Measurements from ENCODE around the gene NPPA. TPM values are rescaled to one million over a fixed set of nuclear protein-coding genes. Genes with fewer than 3 reads are reported as not detected.

NPPA gene
- total RNA-seq, 1 donor from 2014 or later, result not detected

DNA sequence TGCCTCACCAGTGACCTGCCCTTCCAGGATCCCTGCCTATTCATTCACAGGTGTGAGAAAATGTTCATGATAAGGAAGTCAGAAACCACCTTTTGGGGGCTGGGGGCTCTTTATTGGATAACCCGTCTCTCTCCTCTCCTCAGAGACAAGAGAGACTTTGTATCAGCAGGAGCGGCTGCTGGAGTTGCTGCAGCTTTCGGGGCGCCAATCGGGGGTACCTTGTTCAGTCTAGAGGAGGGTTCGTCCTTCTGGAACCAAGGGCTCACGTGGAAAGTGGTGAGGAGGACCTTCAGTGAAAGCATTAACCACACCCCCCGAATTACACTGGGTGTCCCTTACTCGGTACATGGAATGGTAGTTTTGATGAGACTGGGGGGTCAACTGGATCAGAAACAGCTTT is 20.6 kb downstream of the NPPA start:
- Mint-ChIP-seq H3K27me3 (ENCODE audit: low read depth) (no peaks in the 10 kb centered on the region), H3K4me3 (no peak overlapping the region), H3K9me3 (no peaks in the 10 kb centered on the region), H3K4me1 (no peaks in the 10 kb centered on the region), H3K27ac (no peak overlapping the region), H3K36me3 (peaks cover 36% of the 10 kb centered on the region)
- TF ChIP-seq CTCF (IDR thresholded peaks at IDR 0.05; ENCODE audit: unreplicated experiment), result no peak
- no peak for DNase-seq (ENCODE audit: low spot score in 2 of 2, unreplicated experiment in 2 of 2)

DNA sequence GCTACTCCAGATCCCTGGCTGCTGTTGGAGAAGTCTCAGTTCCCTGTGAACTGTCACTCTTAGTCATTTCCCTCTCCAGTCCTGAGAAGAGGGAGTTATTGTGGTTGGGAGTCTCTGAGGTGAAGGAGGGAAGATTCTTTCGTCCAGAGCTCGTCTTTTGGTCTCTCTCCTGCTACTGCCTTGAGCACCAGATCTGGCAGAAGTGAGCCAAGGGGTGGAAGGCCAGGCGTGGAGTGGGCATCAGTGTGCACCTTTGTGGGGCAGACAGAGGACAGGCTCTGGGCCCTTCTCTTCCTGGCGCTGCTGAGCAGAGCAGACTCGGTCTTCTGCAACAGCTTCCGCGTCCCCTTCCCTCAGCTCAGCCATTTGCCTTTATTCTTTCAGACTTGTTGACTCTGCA is 22.5 kb downstream of the NPPA start:
- H3K27me3 Mint-ChIP-seq (ENCODE audit: low read depth), result no peaks in the 10 kb centered on the region
- no peaks in the 10 kb centered on the region for H3K9me3 Mint-ChIP-seq
- peaks cover 4% of the 10 kb centered on the region for H3K4me1 Mint-ChIP-seq
- TF ChIP-seq CTCF (IDR thresholded peaks at IDR 0.05; ENCODE audit: unreplicated experiment), result no peak
- H3K36me3 Mint-ChIP-seq, result peaks cover 36% of the 10 kb centered on the region
- no peak for DNase-seq (ENCODE audit: low spot score in 2 of 2, unreplicated experiment in 2 of 2)
- no peak overlapping the region for H3K27ac Mint-ChIP-seq
- no peak overlapping the region for H3K4me3 Mint-ChIP-seq

GRCh38 chr1:11823366-11824137 is 24.0 kb downstream of the NPPA start:
- peaks cover 4% of the 10 kb centered on the region for H3K4me1 Mint-ChIP-seq
- no peaks in the 10 kb centered on the region for H3K27me3 Mint-ChIP-seq (ENCODE audit: low read depth)
- DNase-seq (ENCODE audit: low spot score in 2 of 2, unreplicated experiment in 2 of 2), result no peak
- no peak overlapping the region for H3K4me3 Mint-ChIP-seq
- no peak overlapping the region for H3K27ac Mint-ChIP-seq
- H3K36me3 Mint-ChIP-seq, result peaks cover 33% of the 10 kb centered on the region
- no peaks in the 10 kb centered on the region for H3K9me3 Mint-ChIP-seq
- no peak for TF ChIP-seq CTCF (IDR thresholded peaks at IDR 0.05; ENCODE audit: unreplicated experiment)

GRCh38 chr1:11822091-11822490 is 25.5 kb downstream of the NPPA start:
- peak overlapping the region; percentile 64 for H3K27ac Mint-ChIP-seq
- DNase-seq (ENCODE audit: low spot score in 2 of 2, unreplicated experiment in 2 of 2), result no peak
- TF ChIP-seq CTCF (IDR thresholded peaks at IDR 0.05; ENCODE audit: unreplicated experiment), result no peak
- H3K27me3 Mint-ChIP-seq (ENCODE audit: low read depth), result no peaks in the 10 kb centered on the region
- H3K4me1 Mint-ChIP-seq, result peaks cover 4% of the 10 kb centered on the region
- H3K9me3 Mint-ChIP-seq, result no peaks in the 10 kb centered on the region
- H3K4me3 Mint-ChIP-seq, result no peak overlapping the region
- H3K36me3 Mint-ChIP-seq, result peaks cover 29% of the 10 kb centered on the region

DNA sequence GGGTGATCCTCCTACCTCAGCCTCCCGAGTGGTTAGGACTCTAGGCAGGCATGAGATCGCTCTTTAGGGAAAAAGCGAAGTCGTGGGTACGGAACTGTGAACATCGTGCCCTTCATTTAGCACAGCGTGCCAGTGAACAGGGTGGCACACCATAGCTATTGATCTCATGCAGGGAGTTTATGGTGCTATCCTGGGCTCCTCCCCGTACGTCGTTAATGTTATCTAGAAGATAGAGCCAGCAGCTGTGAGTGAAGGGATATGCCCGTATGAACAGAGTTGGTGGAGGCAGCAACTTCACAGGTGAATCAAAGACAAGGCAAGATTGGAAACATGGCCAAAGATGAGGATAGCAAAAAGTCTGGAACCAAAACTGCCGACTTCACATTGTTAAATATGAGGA is 30.4 kb downstream of the NPPA start:
- H3K36me3 Mint-ChIP-seq, result peaks cover 29% of the 10 kb centered on the region
- H3K4me1 Mint-ChIP-seq, result peaks cover 4% of the 10 kb centered on the region
- TF ChIP-seq CTCF (IDR thresholded peaks at IDR 0.05; ENCODE audit: unreplicated experiment), result no peak
- H3K27ac Mint-ChIP-seq, result no peak overlapping the region
- H3K9me3 Mint-ChIP-seq, result no peaks in the 10 kb centered on the region
- H3K27me3 Mint-ChIP-seq (ENCODE audit: low read depth), result no peaks in the 10 kb centered on the region
- H3K4me3 Mint-ChIP-seq, result no peak overlapping the region
- DNase-seq (ENCODE audit: low spot score in 2 of 2, unreplicated experiment in 2 of 2), result no peak
